Motor neuron (in vitro differentiated cells): ENCODE results near the gene ZBTB22. TPM values are rescaled to one million over a fixed set of nuclear protein-coding genes. Genes with fewer than 3 reads are reported as not detected.
"Not testable (repeated sequence)": the region's sequence is repeated elsewhere in the genome, so short reads cannot be mapped to it uniquely, and the experiment has no call there.

Experiments
- ATAC-seq, 8 experiments: fragments of 200-7000 bp; cut with Tn5 transposase; replicated peaks in 6 of 8; 2 replicates each; pipeline ENCODE4 v1.8.0; 2021; ENCODE audit warnings: mild to moderate bottlenecking in 8 of 8, moderate library complexity in 8 of 8
- H3K27ac ChIP-seq, 2 donors: fragments of 250-450 bp; sonication (Bioruptor Pico); 2 replicates each; pipeline ENCODE4 v1.9.0; 2021; ENCODE audit warnings: antibody characterized with exemption in 2 of 2, mild to moderate bottlenecking in 2 of 2, moderate library complexity in 1 of 2
- H3K4me1 ChIP-seq, 2 donors: fragments of 250-450 bp; sonication (Bioruptor Pico); replicated peaks in 1 of 2; 2 replicates each; pipeline ENCODE4 v1.6.1; 2021; ENCODE audit warnings: antibody characterized with exemption in 2 of 2, mild to moderate bottlenecking in 2 of 2, moderate library complexity in 1 of 2
- H3K4me3 ChIP-seq, 5 donors: fragments of 250-450 bp; sonication (Bioruptor Pico); 2 replicates each; pipeline ENCODE4 v1.9.0; 2021; ENCODE audit warnings: antibody characterized with exemption in 5 of 5, mild to moderate bottlenecking in 5 of 5, moderate library complexity in 4 of 5
- WGBS, 10 experiments: fragments of 450-650 bp; shearing (Covaris generic); methylation state at CpG; one replicate each; pipeline ENCODE4 v1.0.0; 2022; 5-methylcytosine and 5-hydroxymethylcytosine counted together
- in situ Hi-C, 9 experiments: fragments of 400-800 bp; cut with MboI; loops; one replicate each; pipeline ENCODE4 v1.15.0; 2021; ENCODE audit warnings: low sequenced_read_pairs in 9 of 9, low pct_unique_long_range_greater_than_20kb in 2 of 9; ENCODE audit not compliant: unreplicated experiment in 9 of 9
- total RNA-seq, 8 experiments: library from RNA; unstranded; fragments of 300-600 nt; gene quantifications; 2 replicates each; pipeline versions ENCODE4 v1.2.3 to v1.2.4, GENCODE V29; 2022

Gene ZBTB22
- total RNA-seq, 8 experiments from 2014 or later = 9.5 to 27.4 (median 18.9) TPM

- peaks cover 10 to 16% of the 10 kb centered on the region in 2 donors for H3K4me1 ChIP-seq
- H3K4me3 ChIP-seq = no peak overlapping the region
- no peak overlapping the region for H3K27ac ChIP-seq
- 62 to 100% (median 72%) methylated on average over 1 to 8 of the region's 10 CpGs; no CpG with 5 or more reads in 2 of the 10 experiments for WGBS, 10 experiments
- in situ Hi-C loops = no loop called here
- no peak for ATAC-seq
Observed at GRCh38 chr6:33294086-33294823, 23.3 kb downstream of the ZBTB22 start.

GRCh38 chr6:33292996-33293682 lies 24.4 kb downstream of the ZBTB22 start:
- no peak for ATAC-seq
- no peak overlapping the region for H3K4me3 ChIP-seq
- in situ Hi-C loops = no loop called here
- 50 to 100% (median 100%) methylated on average over 1 to 7 of the region's 16 CpGs; no CpG with 5 or more reads in 5 of the 10 experiments for WGBS, 10 experiments
- H3K27ac ChIP-seq = no peak overlapping the region
- H3K4me1 ChIP-seq = peaks cover 12 to 16% of the 10 kb centered on the region in 2 donors

DNA sequence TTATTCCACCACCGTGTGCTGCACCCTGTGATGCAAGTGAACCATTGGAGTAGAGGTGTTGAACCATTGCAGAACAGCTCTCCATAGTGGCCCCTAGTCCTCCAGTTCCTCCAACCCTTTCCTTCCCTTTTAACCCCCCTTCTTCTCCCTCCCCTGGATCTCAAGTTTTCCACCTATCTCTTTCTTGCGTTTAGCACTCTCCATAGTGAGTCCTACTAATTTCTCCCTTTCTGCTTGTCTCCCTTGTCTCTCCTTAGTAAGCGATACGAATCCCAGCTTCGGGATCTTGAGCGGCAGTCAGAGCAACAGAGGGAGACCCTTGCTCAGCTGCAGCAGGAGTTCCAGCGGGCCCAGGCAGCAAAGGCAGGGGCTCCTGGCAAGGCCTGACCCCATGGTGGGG lies 27.1 kb downstream of the ZBTB22 start:
- ATAC-seq = no peak
- peak overlapping the region in 4 of 5 donors; percentile 80 to 94 (median 86) for H3K4me3 ChIP-seq
- in situ Hi-C loops = no loop called here

GRCh38 chr6:33289784-33290315 lies 27.7 kb downstream of the ZBTB22 start:
- H3K4me1 ChIP-seq = peaks cover 7 to 12% of the 10 kb centered on the region in 2 donors
- peak overlapping the region; percentile 80 to 94 (median 89) for H3K4me3 ChIP-seq
- in situ Hi-C loops = no loop called here
- ATAC-seq = peak in 3 of 8 experiments; percentile 13 to 23 (median 13)
- H3K27ac ChIP-seq = peak overlapping the region; percentile 19 to 76
- 0 to 10% (median 0%) methylated on average over 2 to 9 of the region's 14 CpGs; no CpG with 5 or more reads in 3 of the 10 experiments for WGBS, 10 experiments

More for the DNA sequence above, 27.1 kb downstream of the ZBTB22 start:
- WGBS, 10 experiments = 17 to 83% (median 60%) methylated on average over 1 to 5 of the region's 7 CpGs; no CpG with 5 or more reads in 5 of the 10 experiments
- Histone ChIP-seq H3K27ac (no peak overlapping the region), H3K4me1 (peaks cover 7 to 12% of the 10 kb centered on the region in 2 donors)

DNA sequence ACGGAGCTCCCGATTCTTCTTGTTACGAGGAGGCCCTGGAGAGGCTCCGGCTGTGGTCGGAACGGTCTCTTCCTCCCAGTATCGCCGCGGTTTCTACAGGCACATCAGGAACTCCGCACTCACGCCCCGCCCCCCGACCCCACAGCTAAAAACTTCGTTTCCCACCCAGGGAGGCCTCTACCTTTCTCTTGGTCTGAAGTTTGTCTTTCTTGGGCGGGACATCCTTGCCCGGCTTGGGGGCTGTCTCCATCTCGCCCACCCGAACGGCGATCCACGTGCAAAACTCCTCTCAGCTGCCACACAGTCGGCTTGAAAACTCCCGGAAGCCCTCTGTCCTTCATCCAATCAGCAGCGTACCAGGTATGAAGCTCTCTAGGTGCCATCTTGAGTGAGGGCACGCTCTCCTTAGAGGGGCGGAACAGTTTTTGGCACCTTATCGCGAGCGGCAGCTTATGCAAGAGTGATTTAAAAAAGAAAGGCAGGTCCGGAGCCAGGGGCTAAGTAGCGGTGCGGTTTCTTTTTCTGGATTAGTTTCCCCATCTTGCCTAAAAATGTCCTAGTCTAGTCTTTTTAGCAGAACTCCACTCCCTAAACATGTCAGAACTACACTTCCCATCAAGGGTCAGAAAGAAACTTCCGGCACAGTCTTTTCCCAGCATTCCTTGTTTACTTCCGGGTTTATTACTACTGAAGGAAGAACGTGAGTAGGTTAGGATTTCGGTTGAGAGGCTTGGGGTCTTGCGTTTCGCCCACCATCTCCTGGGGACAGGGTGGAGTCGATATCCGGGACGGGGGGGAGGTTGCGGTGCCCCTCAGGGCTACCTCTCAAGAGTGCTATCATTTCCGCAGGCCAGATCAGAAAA lies 28.4 kb downstream of the ZBTB22 start, which contains the start of the genes PFDN6 and WDR46:
Gene PFDN6, plus strand, starts transcription at position 681 of the 863 bp plus-strand sequence. CDS start 256 bp downstream, outside the sequence.
Gene WDR46, minus strand, starts transcription at position 319 of the 863 bp plus-strand sequence. Its CDS starts 69 bp downstream, at position 250.
- H3K4me3 ChIP-seq = peak within 1 kb of the TSS; percentile 80 to 94 (median 89)
- in situ Hi-C loops = no loop called here
- peak within 1 kb of the TSS; percentile 19 to 76 for H3K27ac ChIP-seq
- ATAC-seq = peak; percentile 93 to 97 (median 96)
- peaks cover 7 to 12% of the 10 kb centered on the region in 2 donors for H3K4me1 ChIP-seq
- WGBS, 10 experiments = 0 to 7% (median 1%) methylated on average over 6 to 26 of the region's 43 CpGs; no CpG with 5 or more reads in 1 of the 10 experiments

GRCh38 chr6:33288141-33288920 lies 29.2 kb downstream of the ZBTB22 start:
- H3K27ac ChIP-seq = peak overlapping the region in 1 of 2 donors; percentile 76
- WGBS, 10 experiments = 0 to 49% (median 14%) methylated on average over 2 to 14 of the region's 21 CpGs; no CpG with 5 or more reads in 2 of the 10 experiments
- peak in 3 of 8 experiments; percentile 2 to 6 (median 5) for ATAC-seq
- in situ Hi-C loops = no loop called here
- peaks cover 7 to 12% of the 10 kb centered on the region in 2 donors for H3K4me1 ChIP-seq
- H3K4me3 ChIP-seq = peak overlapping the region; percentile 80 to 94 (median 89)

- no peak overlapping the region for H3K4me3 ChIP-seq
Observed at GRCh38 chr6:33286946-33287914, 30.3 kb downstream of the ZBTB22 start.

GRCh38 chr6:33285214-33285613 lies 32.3 kb downstream of the ZBTB22 start:
- H3K4me3 ChIP-seq, H3K27ac ChIP-seq, in situ Hi-C loops, H3K4me1 ChIP-seq, ATAC-seq: not testable (repeated sequence)
- 53 to 100% (median 100%) methylated on average over 1 to 4 of the region's 4 CpGs; no CpG with 5 or more reads in 3 of the 10 experiments for WGBS, 10 experiments

More at GRCh38 chr6:33286946-33287914, 30.3 kb downstream of the ZBTB22 start:
- WGBS, 10 experiments = 86 to 100% (median 96%) methylated on average over 1 to 10 of the region's 22 CpGs
- Histone ChIP-seq H3K4me1 (peaks cover 7 to 12% of the 10 kb centered on the region in 2 donors), H3K27ac (no peak overlapping the region)
- ATAC-seq = no peak
- in situ Hi-C loops = no loop called here

GRCh38 chr6:33280539-33280938 lies 37.0 kb downstream of the ZBTB22 start:
- in situ Hi-C loops = no loop called here
- ATAC-seq = no peak
- Histone ChIP-seq H3K4me1 (peaks cover 14 to 20% of the 10 kb centered on the region in 2 donors), H3K4me3 (no peak overlapping the region), H3K27ac (no peak overlapping the region)
- WGBS, 10 experiments = 60 to 80% methylated on average over 1 of the region's 6 CpGs; no CpG with 5 or more reads in 8 of the 10 experiments

DNA sequence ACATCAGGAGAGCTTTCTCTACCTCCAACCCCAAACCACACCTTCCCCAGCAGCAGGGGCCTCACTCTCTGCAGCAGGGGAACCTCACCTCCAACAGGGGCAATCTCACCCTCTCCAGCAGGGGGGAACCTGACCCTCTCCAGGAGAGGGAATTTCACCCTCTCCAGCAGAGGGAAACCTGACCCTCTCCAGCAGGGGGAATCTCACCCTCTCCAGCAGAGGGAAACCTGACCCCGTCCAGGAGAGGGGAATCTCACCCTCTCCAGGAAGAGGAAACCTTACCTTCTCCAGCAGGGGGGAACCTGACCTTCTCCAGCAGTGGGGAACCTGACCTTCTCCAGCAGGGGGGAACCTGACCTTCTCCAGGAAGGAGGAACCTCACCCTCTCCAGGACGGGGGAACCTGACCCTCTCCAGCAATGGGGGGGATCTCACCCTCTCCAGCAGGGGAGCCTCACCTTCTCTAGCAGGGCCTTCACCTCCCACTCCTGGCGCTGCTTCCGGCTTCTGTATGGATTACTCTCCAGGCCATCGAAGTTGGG lies 37.5 kb downstream of the ZBTB22 start:
- in situ Hi-C loops = no loop called here
- no peak overlapping the region for H3K27ac ChIP-seq
- WGBS, 10 experiments = 43 to 100% (median 81%) methylated on average over 1 to 2 of the region's 5 CpGs; no CpG with 5 or more reads in 6 of the 10 experiments
- peaks cover 19 to 23% of the 10 kb centered on the region in 2 donors for H3K4me1 ChIP-seq
- H3K4me3 ChIP-seq = no peak overlapping the region
- ATAC-seq = peak in 3 of 8 experiments; percentile 3 to 52 (median 5)
